ENCODE results near the gene REC8.
A peak's percentile ranks its signal among the peaks of the same experiment; 100 is the strongest.

The REC8 gene

DNA sequence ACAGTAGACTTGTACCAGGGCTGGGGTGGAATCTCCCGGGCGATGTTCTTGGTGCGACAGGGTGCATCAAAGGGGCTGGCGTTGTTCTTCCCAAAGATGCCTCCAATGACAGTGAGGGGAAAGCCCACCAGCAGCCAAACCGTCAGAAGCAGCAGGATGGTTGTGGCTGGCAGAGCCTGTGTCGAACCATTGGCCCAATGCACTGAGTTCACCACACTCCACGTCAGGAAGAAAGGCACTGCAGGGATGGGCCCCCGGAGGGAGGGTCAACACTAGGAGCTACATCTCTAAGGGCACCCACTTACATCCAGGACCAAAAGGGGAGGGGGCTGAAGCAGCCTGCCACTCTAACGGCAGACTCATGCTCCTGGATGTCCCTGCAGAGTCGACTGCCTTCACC is 18.5 kb downstream of the REC8 start:
- DNase-seq (ENCODE audit: low read depth) = no peak
- TF ChIP-seq MYC (IDR thresholded peaks at IDR 0.05; ENCODE audit: low read depth, low read length) = no peak
- TF ChIP-seq, protein P1, sequence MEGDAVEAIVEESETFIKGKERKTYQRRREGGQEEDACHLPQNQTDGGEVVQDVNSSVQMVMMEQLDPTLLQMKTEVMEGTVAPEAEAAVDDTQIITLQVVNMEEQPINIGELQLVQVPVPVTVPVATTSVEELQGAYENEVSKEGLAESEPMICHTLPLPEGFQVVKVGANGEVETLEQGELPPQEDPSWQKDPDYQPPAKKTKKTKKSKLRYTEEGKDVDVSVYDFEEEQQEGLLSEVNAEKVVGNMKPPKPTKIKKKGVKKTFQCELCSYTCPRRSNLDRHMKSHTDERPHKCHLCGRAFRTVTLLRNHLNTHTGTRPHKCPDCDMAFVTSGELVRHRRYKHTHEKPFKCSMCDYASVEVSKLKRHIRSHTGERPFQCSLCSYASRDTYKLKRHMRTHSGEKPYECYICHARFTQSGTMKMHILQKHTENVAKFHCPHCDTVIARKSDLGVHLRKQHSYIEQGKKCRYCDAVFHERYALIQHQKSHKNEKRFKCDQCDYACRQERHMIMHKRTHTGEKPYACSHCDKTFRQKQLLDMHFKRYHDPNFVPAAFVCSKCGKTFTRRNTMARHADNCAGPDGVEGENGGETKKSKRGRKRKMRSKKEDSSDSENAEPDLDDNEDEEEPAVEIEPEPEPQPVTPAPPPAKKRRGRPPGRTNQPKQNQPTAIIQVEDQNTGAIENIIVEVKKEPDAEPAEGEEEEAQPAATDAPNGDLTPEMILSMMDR (IDR thresholded peaks at IDR 0.05; ENCODE audit: low read depth, low read length) = no peak
- H3K4me3 ChIP-seq (ENCODE audit: low read depth, low read length) = no peak overlapping the region

DNA sequence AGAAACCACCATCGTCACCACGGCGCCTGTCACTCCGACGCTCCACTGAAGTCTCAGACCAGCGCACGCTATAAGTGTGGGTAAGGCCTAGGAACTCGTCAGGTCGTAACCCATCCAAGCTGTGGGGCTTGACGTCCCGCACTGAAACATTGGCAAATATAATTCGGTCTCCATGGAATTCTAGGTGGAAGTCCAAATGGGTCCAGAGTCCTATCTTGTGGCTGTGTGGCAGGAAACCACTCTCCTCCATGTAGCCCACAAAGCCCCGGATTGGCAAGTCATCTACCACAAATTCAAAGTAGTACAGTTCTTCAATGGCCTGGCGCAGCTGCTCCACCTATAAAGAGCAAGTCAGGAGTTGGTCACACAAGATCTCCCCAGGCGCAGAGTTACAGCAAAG is 21.1 kb downstream of the REC8 start:
- DNase-seq (ENCODE audit: low read depth) = no peak
- no peak overlapping the region for H3K4me3 ChIP-seq (ENCODE audit: low read depth, low read length)
- TF ChIP-seq, protein P1 (IDR thresholded peaks at IDR 0.05; ENCODE audit: low read depth, low read length) = no peak
- TF ChIP-seq, protein P2, sequence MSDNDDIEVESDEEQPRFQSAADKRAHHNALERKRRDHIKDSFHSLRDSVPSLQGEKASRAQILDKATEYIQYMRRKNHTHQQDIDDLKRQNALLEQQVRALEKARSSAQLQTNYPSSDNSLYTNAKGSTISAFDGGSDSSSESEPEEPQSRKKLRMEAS (IDR thresholded peaks at IDR 0.05; ENCODE audit: low read depth, low read length) = no peak
- TF ChIP-seq MYC (IDR thresholded peaks at IDR 0.05; ENCODE audit: low read depth, low read length) = no peak
- no peak for TF ChIP-seq POLR2A (IDR thresholded peaks at IDR 0.05; ENCODE audit: extremely low read depth, insufficient read length)

DNA sequence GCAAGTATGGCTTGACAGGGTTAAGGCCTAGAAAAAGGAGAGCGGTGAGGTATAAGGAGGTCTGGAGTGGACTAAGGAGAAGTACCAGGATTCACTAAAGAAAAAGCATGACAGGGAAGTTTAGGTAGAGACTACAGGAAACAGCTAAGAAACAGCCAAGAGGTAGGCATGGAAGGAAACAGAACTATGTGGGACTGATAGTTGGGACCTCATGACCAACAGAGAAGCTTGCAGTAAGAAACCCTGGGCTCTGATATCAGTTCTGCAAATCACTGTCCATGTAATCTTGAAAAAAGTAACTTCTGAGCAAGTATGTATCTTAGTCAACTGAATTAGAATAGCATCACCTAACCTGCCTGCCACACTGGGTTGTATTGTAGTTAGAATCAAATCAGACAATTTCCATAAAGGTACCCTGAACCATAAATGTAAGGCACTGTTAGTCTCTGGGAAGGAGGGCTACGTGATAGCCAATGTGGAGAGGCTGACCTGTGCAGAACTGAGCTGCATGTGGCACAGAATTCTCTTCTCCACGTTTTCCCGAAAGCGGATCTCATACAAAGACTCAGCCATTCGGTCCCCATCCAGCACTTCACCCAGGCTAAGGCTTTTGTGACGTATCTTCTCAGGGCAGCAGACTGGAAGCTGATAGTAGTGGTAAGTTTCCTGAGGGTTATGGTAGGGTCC is 22.4 kb downstream of the REC8 start:
- DNase-seq (ENCODE audit: low read depth) = no peak
- H3K4me3 ChIP-seq (ENCODE audit: low read depth, low read length) = peak overlapping the region; percentile 89
- TF ChIP-seq POLR2A (IDR thresholded peaks at IDR 0.05; ENCODE audit: extremely low read depth, insufficient read length) = no peak
- TF ChIP-seq, protein P1 (IDR thresholded peaks at IDR 0.05; ENCODE audit: low read depth, low read length) = no peak
- TF ChIP-seq, protein P2 (IDR thresholded peaks at IDR 0.05; ENCODE audit: low read depth, low read length) = no peak
- no peak for TF ChIP-seq MYC (IDR thresholded peaks at IDR 0.05; ENCODE audit: low read depth, low read length)

DNA sequence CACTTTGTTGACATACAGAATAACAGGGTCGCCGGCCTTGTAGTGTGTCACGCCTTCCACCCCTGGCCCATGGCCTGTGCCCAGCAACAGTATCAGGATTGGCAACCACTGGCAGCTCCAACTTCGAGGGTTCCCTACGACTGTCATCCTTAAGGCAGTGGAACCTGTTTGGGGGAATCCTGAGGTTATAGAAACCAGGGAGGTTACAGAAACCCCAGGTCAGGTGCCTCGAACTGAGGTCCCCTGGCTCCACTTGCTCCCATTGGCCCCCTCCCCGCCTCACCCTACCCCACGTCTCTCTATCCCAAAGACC is 22.9 kb downstream of the REC8 start:
- peak overlapping the region; percentile 89 for H3K4me3 ChIP-seq (ENCODE audit: low read depth, low read length)
- TF ChIP-seq MYC (IDR thresholded peaks at IDR 0.05; ENCODE audit: low read depth, low read length) = no peak
- TF ChIP-seq, protein P1 (IDR thresholded peaks at IDR 0.05; ENCODE audit: low read depth, low read length) = no peak
- TF ChIP-seq, protein P2 (IDR thresholded peaks at IDR 0.05; ENCODE audit: low read depth, low read length) = no peak
- TF ChIP-seq POLR2A (IDR thresholded peaks at IDR 0.05; ENCODE audit: extremely low read depth, insufficient read length) = no peak
- DNase-seq (ENCODE audit: low read depth) = no peak

DNA sequence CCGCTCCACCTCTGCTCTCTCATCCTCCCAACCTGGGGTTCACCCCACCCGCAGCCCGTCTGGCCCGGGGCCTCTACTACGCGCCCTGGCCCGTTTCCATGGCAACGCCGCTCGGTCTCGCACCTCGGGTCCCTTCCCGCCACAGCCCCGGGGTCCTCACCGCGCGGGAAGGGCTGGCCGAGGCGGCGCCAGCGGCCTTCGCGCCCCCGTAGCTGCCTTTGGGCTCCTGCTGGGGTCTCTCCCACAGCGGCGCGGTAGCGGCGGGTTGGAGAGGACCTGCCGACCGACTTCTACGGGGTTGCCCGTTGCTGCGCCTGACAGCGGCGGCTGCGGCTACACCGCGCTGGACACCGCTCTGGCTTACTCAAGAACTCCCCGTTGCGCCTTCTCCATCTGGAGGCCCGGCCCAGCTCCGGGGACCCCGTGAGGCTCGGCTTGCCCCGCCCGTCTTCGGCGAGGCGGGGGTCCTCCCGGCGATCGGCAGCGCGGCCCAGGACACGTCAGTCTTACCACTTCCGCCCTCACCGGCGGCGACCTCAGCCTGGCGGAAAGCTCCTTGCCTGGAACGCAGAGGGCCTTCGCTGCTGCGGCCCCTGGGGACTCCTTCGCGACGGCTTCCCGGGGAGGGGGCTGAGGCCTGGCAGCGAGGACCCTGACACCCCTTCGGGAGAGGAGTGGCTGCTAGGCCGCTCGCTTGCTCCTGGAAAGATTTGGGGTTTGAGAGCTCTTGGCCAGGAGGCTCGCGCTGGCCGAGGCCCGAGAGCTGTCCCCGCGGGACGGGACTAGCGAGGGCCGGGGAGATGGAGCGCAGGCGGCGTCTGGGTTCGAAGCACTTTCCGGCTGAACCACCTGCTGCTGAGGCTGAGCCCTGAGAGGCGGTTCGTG is 23.5 kb downstream of the REC8 start, which contains the start of gene TM9SF1:
Gene TM9SF1, minus strand, starts transcription at position 256 of the 885 bp plus-strand sequence. CDS start 422 bp downstream, outside the sequence.
- H3K4me3 ChIP-seq (ENCODE audit: low read depth, low read length) = peak within 1 kb of the TSS; percentile 89
- peak; percentile 96 for DNase-seq (ENCODE audit: low read depth)
- TF ChIP-seq MYC (IDR thresholded peaks at IDR 0.05; ENCODE audit: low read depth, low read length) (peak; percentile 61), POLR2A (IDR thresholded peaks at IDR 0.05; ENCODE audit: extremely low read depth, insufficient read length) (peak; percentile 66)
- TF ChIP-seq, protein P2 (IDR thresholded peaks at IDR 0.05; ENCODE audit: low read depth, low read length) = peak; percentile 15
- TF ChIP-seq, protein P1 (IDR thresholded peaks at IDR 0.05; ENCODE audit: low read depth, low read length) = no peak
